Limb (tissue), 2 donors: ENCODE measurements around the gene CLEC2A.
"Not testable (repeated sequence)": the region's sequence is repeated elsewhere in the genome, so short reads cannot be mapped to it uniquely, and the experiment has no call there.

Experiments
- DNase-seq, 2 donors: peaks; one replicate each; pipeline ENCODE4 v3.0.0-alpha.2; 2016; ENCODE audit errors: extremely low spot score in 2 of 2

Gene CLEC2A

GRCh38 chr12:9881988-9882387 is 50.2 kb downstream of the CLEC2A start:
- no peak for DNase-seq

GRCh38 chr12:9881246-9881645 is 50.9 kb downstream of the CLEC2A start, which contains the start of gene KLRF2:
KLRF2 (plus strand) TSS chr12:9881489; CDS start chr12:9881596, 107 bp downstream.
- DNase-seq: no peak

- no peak for DNase-seq
Observed at GRCh38 chr12:9880532-9881078, 51.6 kb downstream of the CLEC2A start.

GRCh38 chr12:9876120-9876519 is 56.0 kb downstream of the CLEC2A start:
- not testable (repeated sequence) for DNase-seq

- no peak for DNase-seq
Observed at GRCh38 chr12:9872742-9873141, 59.4 kb downstream of the CLEC2A start.

GRCh38 chr12:9872162-9872561 is 60.0 kb downstream of the CLEC2A start:
- no peak for DNase-seq

- DNase-seq: no peak
Observed at GRCh38 chr12:9870286-9870866, 61.8 kb downstream of the CLEC2A start.

GRCh38 chr12:9869307-9870161 is 62.6 kb downstream of the CLEC2A start, which contains the start of gene CLEC2B:
CLEC2B (minus strand) TSS chr12:9869354.
- no peak for DNase-seq

GRCh38 chr12:9868951-9869306 is 63.2 kb downstream of the CLEC2A start:
- DNase-seq: no peak

- no peak for DNase-seq
Observed at GRCh38 chr12:9868311-9868801, 63.8 kb downstream of the CLEC2A start.

- no peak for DNase-seq
Observed at GRCh38 chr12:9867531-9867930, 64.6 kb downstream of the CLEC2A start.

- DNase-seq: no peak
Observed at GRCh38 chr12:9866860-9867269, 65.3 kb downstream of the CLEC2A start.

GRCh38 chr12:9864913-9865675 is 67.1 kb downstream of the CLEC2A start:
- no peak for DNase-seq
